Measurements from ENCODE around the gene FBXL17. TPM values are rescaled to one million over a fixed set of nuclear protein-coding genes. Genes with fewer than 3 reads are reported as not detected.

FBXL17 gene
- total RNA-seq, 4 donors from 2014 or later, result 11.5 to 28.6 (median 19.9) TPM

GRCh38 chr5:107887166-107887943, 494.5 kb downstream of the FBXL17 start:
- no peaks in the 10 kb centered on the region for H3K4me1 ChIP-seq
- no peak overlapping the region for H3K27ac ChIP-seq
- intact Hi-C loops (cut with DNase I; ENCODE audit: low total_unique reads), result no loop called here
- H3K4me3 ChIP-seq, result no peak overlapping the region
- no peaks in the 10 kb centered on the region for H3K27me3 ChIP-seq
- TF ChIP-seq POLR2A (IDR thresholded peaks at IDR 0.05), result no peak
- TF ChIP-seq CTCF (IDR thresholded peaks at IDR 0.05), result no peak
- no peaks in the 10 kb centered on the region for H3K36me3 ChIP-seq
- H3K9me3 ChIP-seq, result no peaks in the 10 kb centered on the region
- no peak for DNase-seq

GRCh38 chr5:107885601-107886000, 496.3 kb downstream of the FBXL17 start:
- Histone ChIP-seq H3K36me3 (no peaks in the 10 kb centered on the region), H3K9me3 (no peaks in the 10 kb centered on the region), H3K27ac (no peak overlapping the region), H3K4me3 (no peak overlapping the region), H3K4me1 (no peaks in the 10 kb centered on the region), H3K27me3 (no peaks in the 10 kb centered on the region)
- DNase-seq, result no peak
- TF ChIP-seq CTCF (IDR thresholded peaks at IDR 0.05) (no peak), POLR2A (IDR thresholded peaks at IDR 0.05) (no peak)
- intact Hi-C loops (cut with DNase I; ENCODE audit: low total_unique reads), result no loop called here

GRCh38 chr5:107884871-107885270, 497.0 kb downstream of the FBXL17 start:
- TF ChIP-seq POLR2A (IDR thresholded peaks at IDR 0.05) (no peak), CTCF (IDR thresholded peaks at IDR 0.05) (no peak)
- Histone ChIP-seq H3K27ac (no peak overlapping the region), H3K9me3 (no peaks in the 10 kb centered on the region), H3K4me3 (no peak overlapping the region), H3K36me3 (no peaks in the 10 kb centered on the region), H3K27me3 (no peaks in the 10 kb centered on the region), H3K4me1 (no peaks in the 10 kb centered on the region)
- intact Hi-C loops (cut with DNase I; ENCODE audit: low total_unique reads), result no loop called here
- DNase-seq, result no peak

DNA sequence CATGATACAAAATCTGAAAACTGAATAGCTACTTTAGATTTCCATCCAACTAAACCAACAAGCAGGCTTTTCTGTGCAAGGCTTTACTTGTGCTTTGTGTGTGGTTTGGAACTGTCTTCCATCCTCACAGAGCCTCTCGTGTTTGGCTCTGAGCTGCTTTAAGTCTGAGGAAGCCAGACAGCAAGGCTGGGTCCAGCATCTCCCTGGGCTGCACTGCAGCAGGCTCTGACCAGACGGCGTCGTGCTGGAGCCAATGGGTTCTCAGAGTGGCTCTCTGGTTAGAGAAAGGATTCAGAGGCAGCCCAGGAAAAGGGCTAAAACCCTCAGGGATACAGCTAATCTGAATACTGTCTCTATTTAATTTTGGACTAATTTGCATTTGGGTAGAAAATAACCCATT, 503.2 kb downstream of the FBXL17 start:
- Histone ChIP-seq H3K4me3 (no peak overlapping the region), H3K36me3 (no peaks in the 10 kb centered on the region), H3K27me3 (no peaks in the 10 kb centered on the region), H3K9me3 (no peaks in the 10 kb centered on the region), H3K27ac (no peak overlapping the region), H3K4me1 (no peaks in the 10 kb centered on the region)
- DNase-seq, result no peak
- TF ChIP-seq CTCF (IDR thresholded peaks at IDR 0.05) (no peak), POLR2A (IDR thresholded peaks at IDR 0.05) (no peak)
- intact Hi-C loops (cut with DNase I; ENCODE audit: low total_unique reads), result no loop called here

GRCh38 chr5:107876906-107877305, 505.0 kb downstream of the FBXL17 start:
- H3K9me3 ChIP-seq, result no peaks in the 10 kb centered on the region
- no peak for DNase-seq
- TF ChIP-seq CTCF (IDR thresholded peaks at IDR 0.05), result no peak
- no peak for TF ChIP-seq POLR2A (IDR thresholded peaks at IDR 0.05)
- H3K36me3 ChIP-seq, result no peaks in the 10 kb centered on the region
- peak overlapping the region; percentile 75 to 80 for H3K27ac ChIP-seq
- H3K4me1 ChIP-seq, result no peaks in the 10 kb centered on the region
- no peak overlapping the region for H3K4me3 ChIP-seq
- intact Hi-C loops (cut with DNase I; ENCODE audit: low total_unique reads), result no loop called here
- no peaks in the 10 kb centered on the region for H3K27me3 ChIP-seq
